ENCODE measurements around the gene RPTOR.

DNA sequence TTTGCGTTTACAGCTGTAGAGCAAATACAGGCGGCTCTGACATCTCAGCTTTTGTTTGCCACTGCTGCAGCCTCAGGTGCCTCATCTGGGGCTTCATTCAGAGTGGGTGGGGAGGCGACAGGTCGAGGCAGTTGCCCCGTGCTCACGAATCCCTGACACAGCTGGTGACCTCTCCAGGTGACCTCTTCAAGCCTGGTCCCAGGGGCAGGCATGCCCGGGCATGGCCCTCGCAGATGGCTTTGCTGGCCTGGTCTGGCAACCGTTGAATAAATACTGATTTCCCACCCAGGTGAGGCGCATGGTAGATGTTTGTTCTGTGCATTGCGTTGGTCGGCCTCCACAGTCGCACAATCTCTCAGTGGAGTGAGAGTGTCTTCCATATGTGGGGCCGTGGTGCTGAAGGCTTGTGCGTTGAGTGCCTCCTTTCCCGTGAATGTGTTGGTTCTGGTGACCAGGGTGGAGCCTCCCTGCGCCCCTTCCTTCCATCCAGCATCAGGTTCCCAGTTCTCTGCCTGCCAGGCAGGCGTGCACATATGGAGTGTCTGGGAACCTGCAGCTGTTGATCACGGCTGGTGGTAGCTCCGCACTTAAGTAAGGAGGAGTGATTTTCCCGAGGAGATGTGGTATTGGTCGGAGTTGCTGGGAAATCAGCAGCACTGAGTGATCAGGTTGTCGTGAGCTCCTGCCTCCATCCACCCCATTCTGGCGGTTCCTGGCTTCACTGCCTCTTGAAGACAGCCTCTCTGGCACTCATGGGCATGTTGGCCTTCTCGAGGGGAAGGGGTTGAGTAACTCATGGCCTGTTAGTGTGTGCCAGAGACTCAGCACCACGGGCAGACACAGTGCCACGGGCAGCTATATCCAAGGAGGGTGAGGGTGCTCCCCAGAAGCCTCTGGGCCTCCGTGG, 149.7 kb downstream of the RPTOR start:
- TF ChIP-seq, protein P1, sequence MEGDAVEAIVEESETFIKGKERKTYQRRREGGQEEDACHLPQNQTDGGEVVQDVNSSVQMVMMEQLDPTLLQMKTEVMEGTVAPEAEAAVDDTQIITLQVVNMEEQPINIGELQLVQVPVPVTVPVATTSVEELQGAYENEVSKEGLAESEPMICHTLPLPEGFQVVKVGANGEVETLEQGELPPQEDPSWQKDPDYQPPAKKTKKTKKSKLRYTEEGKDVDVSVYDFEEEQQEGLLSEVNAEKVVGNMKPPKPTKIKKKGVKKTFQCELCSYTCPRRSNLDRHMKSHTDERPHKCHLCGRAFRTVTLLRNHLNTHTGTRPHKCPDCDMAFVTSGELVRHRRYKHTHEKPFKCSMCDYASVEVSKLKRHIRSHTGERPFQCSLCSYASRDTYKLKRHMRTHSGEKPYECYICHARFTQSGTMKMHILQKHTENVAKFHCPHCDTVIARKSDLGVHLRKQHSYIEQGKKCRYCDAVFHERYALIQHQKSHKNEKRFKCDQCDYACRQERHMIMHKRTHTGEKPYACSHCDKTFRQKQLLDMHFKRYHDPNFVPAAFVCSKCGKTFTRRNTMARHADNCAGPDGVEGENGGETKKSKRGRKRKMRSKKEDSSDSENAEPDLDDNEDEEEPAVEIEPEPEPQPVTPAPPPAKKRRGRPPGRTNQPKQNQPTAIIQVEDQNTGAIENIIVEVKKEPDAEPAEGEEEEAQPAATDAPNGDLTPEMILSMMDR (IDR thresholded peaks at IDR 0.05; ENCODE audit: low read length), result no peak
- no peak for TF ChIP-seq EZH2 (IDR thresholded peaks at IDR 0.05; ENCODE audit: borderline replicate concordance, low read length)

Measured in OCI-LY1 (cell line).